H1 (cell line): Measurements from ENCODE around the gene MYH10. TPM values are rescaled to one million over a fixed set of nuclear protein-coding genes. Genes with fewer than 3 reads are reported as not detected.

Source experiments
- CTCF ChIA-PET: fragments of 300-600 bp; sonication (Branson Sonifier 250); formaldehyde crosslinking; loops from one replicate; lab custom pipeline; 2021; ENCODE audit not compliant: partially characterized antibody; lab: Charles Lee
- POLR2A ChIA-PET: fragments of 300-600 bp; sonication (Branson Sonifier 250); formaldehyde crosslinking; loops from one replicate; lab custom pipeline; 2021; ENCODE audit warnings: inconsistent platforms; ENCODE audit not compliant: partially characterized antibody; lab: Charles Lee
- DNase-seq, 2 experiments: peaks; one replicate each; pipeline versions ENCODE4 v3.0.0 to v3.0.0-alpha.2; 2010 to 2022; ENCODE audit warnings: low spot score in 2 of 2, low read depth in 1 of 2, mixed read lengths in 1 of 2
- FAIRE-seq: peaks from 2 replicates; lab custom pipeline; 2011; peaks lifted over from hg19 to GRCh38; lab: Jason Lieb, UNC
- H2AFZ ChIP-seq: 2 replicates; pipeline ENCODE4 v1.8.1; 2012; ENCODE audit warnings: low read length, inconsistent platforms
- H2AK5ac ChIP-seq: 2 replicates; pipeline ENCODE4 v1.6.1; 2013; ENCODE audit warnings: low read depth, low read length
- H2BK120ac ChIP-seq: replicated peaks from 2 replicates; pipeline ENCODE3; 2013; ENCODE audit warnings: low read depth, low read length, inconsistent platforms
- H2BK12ac ChIP-seq: 2 replicates; pipeline ENCODE4 v1.6.1; 2013; ENCODE audit warnings: low read depth, low read length
- H2BK15ac ChIP-seq: 2 replicates; pipeline ENCODE4 v1.6.1; 2013; ENCODE audit warnings: low read length
- H2BK20ac ChIP-seq: 2 replicates; pipeline ENCODE4 v1.6.1; 2013; ENCODE audit warnings: low read length
- H2BK5ac ChIP-seq: 2 replicates; pipeline ENCODE4 v1.6.1; 2013; ENCODE audit warnings: low read depth, low read length
- H3K14ac ChIP-seq: 2 replicates; pipeline ENCODE4 v1.6.1; 2013; ENCODE audit warnings: inconsistent platforms; ENCODE audit not compliant: insufficient read length
- H3K18ac ChIP-seq: 2 replicates; pipeline ENCODE4 v1.6.1; 2013; ENCODE audit warnings: low read length; ENCODE audit errors: extremely low read depth
- H3K23ac ChIP-seq: 2 replicates; pipeline ENCODE4 v1.6.1; 2013; ENCODE audit warnings: inconsistent platforms; ENCODE audit not compliant: insufficient read length
- H3K23me2 ChIP-seq: 2 replicates; pipeline ENCODE4 v1.6.1; 2013; ENCODE audit warnings: low read depth, low read length
- H3K27ac ChIP-seq: 2 replicates; pipeline ENCODE4 v1.6.1; 2011; ENCODE audit warnings: low read depth, low read length, inconsistent platforms
- H3K27me3 ChIP-seq, 4 experiments: replicated peaks in 1 of 4; 1 replicate in 1 of 4; 2 replicates in 3 of 4; pipeline versions ENCODE4 v1.6.1 to v1.8.1; 2011 to 2013; ENCODE audit warnings: low read length in 3 of 4, mild to moderate bottlenecking in 3 of 4, inconsistent platforms in 2 of 4, mixed read lengths in 2 of 4, moderate library complexity in 1 of 4; ENCODE audit not compliant: control insufficient read depth in 3 of 4, insufficient read depth in 3 of 4; ENCODE audit errors: extremely low read depth in 1 of 4
- H3K36me3 ChIP-seq, 4 experiments: 2 replicates each; pipeline versions ENCODE4 v1.6.1 to v1.8.1; 2011 to 2013; ENCODE audit warnings: mild to moderate bottlenecking in 4 of 4, low read length in 3 of 4, moderate library complexity in 2 of 4, control low read depth in 1 of 4, inconsistent platforms in 1 of 4; ENCODE audit not compliant: insufficient read depth in 4 of 4, control insufficient read depth in 2 of 4
- H3K4ac ChIP-seq: replicated peaks from 2 replicates; pipeline ENCODE3; 2013; ENCODE audit warnings: low read length, low read depth, mixed read lengths, inconsistent platforms; ENCODE audit not compliant: insufficient read length
- H3K4me1 ChIP-seq, 4 experiments: replicated peaks in 1 of 4; 1 replicate in 1 of 4; 2 replicates in 3 of 4; pipeline versions ENCODE4 v1.6.1 to v1.8.1; 2011 to 2013; ENCODE audit warnings: low read length in 3 of 4, inconsistent platforms in 2 of 4, mixed read lengths in 1 of 4; ENCODE audit not compliant: insufficient read depth in 4 of 4, control insufficient read depth in 3 of 4
- H3K4me2 ChIP-seq, 2 experiments: 2 replicates each; pipeline versions ENCODE4 v1.6.1 to v1.8.1; 2011 to 2013; ENCODE audit warnings: low read depth in 2 of 2, low read length in 2 of 2, control low read depth in 1 of 2, inconsistent platforms in 1 of 2, mild to moderate bottlenecking in 1 of 2; ENCODE audit not compliant: insufficient read depth in 1 of 2
- H3K4me3 ChIP-seq, 4 experiments: fragments of 200-600, 300-600 bp in 1 of 4; sonication (generic), shearing (Covaris generic), sonication (Bioruptor Twin) in 1 of 4; 2 replicates each; pipeline versions ENCODE4 v1.5.1 to v1.8.1; 2011 to 2016; ENCODE audit warnings: low read length in 4 of 4, low read depth in 3 of 4, control low read depth in 2 of 4, inconsistent platforms in 2 of 4, mild to moderate bottlenecking in 2 of 4, mixed read lengths in 1 of 4, moderate library complexity in 1 of 4; ENCODE audit not compliant: insufficient read depth in 2 of 4; ENCODE audit errors: extremely low read depth in 1 of 4
- H3K56ac ChIP-seq: replicated peaks from 2 replicates; pipeline ENCODE3; 2013; ENCODE audit warnings: low read depth, mild to moderate bottlenecking, mixed read lengths, low read length, inconsistent platforms; ENCODE audit not compliant: insufficient read length
- H3K79me1 ChIP-seq: 2 replicates; pipeline ENCODE4 v1.6.1; 2013; ENCODE audit warnings: low read depth, low read length, control low read depth
- H3K79me2 ChIP-seq, 2 experiments: 2 replicates each; pipeline versions ENCODE4 v1.6.1 to v1.8.1; 2012 to 2013; ENCODE audit warnings: low read length in 2 of 2, mild to moderate bottlenecking in 2 of 2, inconsistent platforms in 1 of 2; ENCODE audit not compliant: insufficient read depth in 2 of 2, control insufficient read depth in 1 of 2
- H3K9ac ChIP-seq, 4 experiments: replicated peaks in 1 of 4; 1 replicate in 1 of 4; 2 replicates in 3 of 4; pipeline versions ENCODE4 v1.6.1 to v1.8.1; 2011 to 2013; ENCODE audit warnings: low read depth in 3 of 4, low read length in 3 of 4, control low read depth in 2 of 4, mild to moderate bottlenecking in 2 of 4, moderate library complexity in 2 of 4, inconsistent platforms in 1 of 4; ENCODE audit errors: extremely low read depth in 1 of 4
- H3K9me3 ChIP-seq, 2 experiments: 2 replicates each; pipeline versions ENCODE4 v1.6.1 to v1.8.1; 2012 to 2013; ENCODE audit warnings: mild to moderate bottlenecking in 2 of 2, moderate library complexity in 2 of 2, control low read depth in 1 of 2, inconsistent platforms in 1 of 2, low read depth in 1 of 2, low read length in 1 of 2, mixed read lengths in 1 of 2; ENCODE audit not compliant: insufficient read depth in 2 of 2
- H4K20me1 ChIP-seq, 2 experiments: replicated peaks in 1 of 2; 2 replicates each; pipeline versions ENCODE3 to v1.8.1; 2011 to 2013; ENCODE audit warnings: inconsistent platforms in 2 of 2, low read length in 2 of 2, mild to moderate bottlenecking in 1 of 2; ENCODE audit not compliant: insufficient read depth in 2 of 2, control insufficient read depth in 1 of 2
- H4K5ac ChIP-seq: 2 replicates; pipeline ENCODE4 v1.6.1; 2013; ENCODE audit warnings: low read length, low read depth, mixed read lengths, inconsistent platforms; ENCODE audit not compliant: insufficient read length
- H4K8ac ChIP-seq: 2 replicates; pipeline ENCODE4 v1.8.0; 2013; ENCODE audit warnings: mild to moderate bottlenecking, moderate library complexity, low read length, inconsistent platforms; ENCODE audit not compliant: insufficient read depth; ENCODE audit errors: extremely low read depth
- H4K91ac ChIP-seq: replicated peaks from 2 replicates; pipeline ENCODE3; 2013; ENCODE audit warnings: low read length, mixed read lengths, inconsistent platforms; ENCODE audit not compliant: insufficient read length
- ASH2L ChIP-seq: fragments of 200-600, 300-600 bp; sonication (generic); IDR thresholded peaks from one replicate; pipeline ENCODE4 v1.7.1; 2017; ENCODE audit warnings: low read length
- CTBP2 ChIP-seq: IDR thresholded peaks from 2 replicates; pipeline ENCODE4 v1.7.0; 2011; ENCODE audit warnings: borderline replicate concordance, mild to moderate bottlenecking, moderate library complexity, mixed read lengths, low read length; ENCODE audit not compliant: insufficient read depth, insufficient read length
- EGR1 ChIP-seq: IDR thresholded peaks from 2 replicates; pipeline ENCODE4 v1.6.1; 2011; ENCODE audit warnings: low read depth, low read length, borderline replicate concordance
- MAFK ChIP-seq: IDR thresholded peaks from 2 replicates; pipeline ENCODE4 v1.6.1; 2012; ENCODE audit warnings: low read depth, mild to moderate bottlenecking, improper control_type of control experiment, low read length
- PHF8 ChIP-seq: fragments of 200-600 bp; sonication (generic); conservative IDR thresholded peaks from 2 replicates; pipeline ENCODE4 v1.7.1; 2012; ENCODE audit warnings: low read depth, mild to moderate bottlenecking, inconsistent platforms, low read length, moderate library complexity
- RXRA ChIP-seq: IDR thresholded peaks from 2 replicates; pipeline ENCODE4 v1.6.1; 2011; ENCODE audit warnings: low read depth, mild to moderate bottlenecking, low read length, moderate library complexity; ENCODE audit not compliant: insufficient read depth
- SIX5 ChIP-seq: IDR thresholded peaks from 2 replicates; pipeline ENCODE4 v1.6.1; 2011; ENCODE audit warnings: mild to moderate bottlenecking, low read depth, low read length
- TBP ChIP-seq: IDR thresholded peaks from 2 replicates; pipeline ENCODE4 v1.6.1; 2011; ENCODE audit warnings: low read depth, low read length, improper control_type of control experiment
- TCF12 ChIP-seq: IDR thresholded peaks from 2 replicates; pipeline ENCODE4 v1.6.1; 2011; ENCODE audit warnings: low read depth, mild to moderate bottlenecking, low read length
- WGBS, 2 experiments: shearing (Covaris generic) in 1 of 2; methylation state at CpG; one replicate each; pipeline versions ENCODE4 v1.1.6 to v1.1.7; 2013 to 2015; ENCODE audit warnings: low lambda C conversion rate in 2 of 2, mixed read lengths in 2 of 2, inconsistent platforms in 1 of 2, low coverage in 1 of 2, missing lambda C conversion rate in 1 of 2; ENCODE audit not compliant: insufficient replicate concordance in 2 of 2, insufficient coverage in 1 of 2, insufficient read length in 1 of 2; ENCODE audit errors: extremely low coverage in 1 of 2, missing lambda C conversion rate in 1 of 2; 5-methylcytosine and 5-hydroxymethylcytosine counted together
- polyA plus RNA-seq, 7 experiments: library from polyadenylated mRNA; depleted of rRNA in 3 of 7; stranded (reverse) in 5 of 7; unstranded in 2 of 7; fragments of >200 nt in 5 of 7; fragments of 200-250 nt in 2 of 7; gene quantifications; 1 replicate in 5 of 7; 2 replicates in 1 of 7; 4 replicates in 1 of 7; pipeline versions ENCODE4 v1.2.1 to v1.2.3, GENCODE V29; 2011 to 2013; ENCODE audit warnings: missing spikeins in 2 of 7, mixed read lengths in 2 of 7
- total RNA-seq: library from RNA; stranded (reverse); fragmentation: NEBNext Ultra II Directional; extraction: Animal tissue kit (Norgen Biotek cat#: 25700); gene quantifications from 2 replicates; pipeline ENCODE4 v1.2.1, GENCODE V29; 2021
- TF ChIP-seq, protein P1 (sequence below), 3 experiments: IDR thresholded peaks; 1 replicate in 2 of 3; 2 replicates in 1 of 3; pipeline versions ENCODE4 v1.5.1 to v1.6.1; 2011; ENCODE audit warnings: low read length in 3 of 3, mild to moderate bottlenecking in 3 of 3, inconsistent platforms in 2 of 3, low read depth in 1 of 3, moderate library complexity in 1 of 3; ENCODE audit not compliant: insufficient read depth in 1 of 3; ENCODE audit errors: control extremely low read depth in 1 of 3

MYH10 gene
- total and polyA plus RNA-seq, 2 of the 8 experiments (the other 6 are each of a cell fraction or from before 2014, with no cell fraction given), result 64.1 to 289 TPM

DNA sequence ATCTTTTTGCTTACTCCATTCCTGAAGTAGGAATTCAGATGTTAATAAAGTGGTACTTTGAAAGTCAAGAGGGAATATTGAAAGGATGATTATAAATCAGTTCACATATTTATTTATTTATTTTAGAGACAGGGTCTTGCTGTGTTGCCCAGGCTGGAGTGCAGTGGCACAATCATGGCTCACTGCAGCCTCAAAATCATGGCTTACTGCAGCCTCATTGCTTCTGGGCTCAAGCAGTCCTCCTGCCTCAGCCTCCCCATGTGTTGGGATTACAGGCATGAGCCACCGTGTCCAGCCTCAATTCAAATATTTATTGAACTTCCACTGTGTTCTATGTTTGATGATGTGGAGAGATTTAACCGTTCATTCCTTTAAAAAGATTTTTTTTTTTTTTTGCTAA, 188.2 kb downstream of the MYH10 start:
- Histone ChIP-seq H4K8ac (no peak overlapping the region), H3K4me2 (no peak overlapping the region), H2BK120ac (no peak overlapping the region), H3K4me3 (no peak overlapping the region), H3K27me3 (no peaks in the 10 kb centered on the region), H2BK20ac (no peak overlapping the region), H2AK5ac (no peak overlapping the region), H3K56ac (no peak overlapping the region), H3K9ac (no peak overlapping the region), H3K79me2 (peaks cover 0 to 44% of the 10 kb centered on the region in 2 experiments; a peak in 2 of 4 replicates), H4K91ac (no peak overlapping the region), H3K14ac (no peak overlapping the region), H4K20me1 (peaks cover 0 to 2% of the 10 kb centered on the region in 2 experiments), H3K23ac (no peak overlapping the region), H3K23me2 (no peaks in the 10 kb centered on the region), H3K18ac (no peak overlapping the region), H2BK15ac (no peak overlapping the region), H2BK5ac (no peak overlapping the region), H2AFZ (no peak overlapping the region), H3K4me1 (no peaks in the 10 kb centered on the region; a peak in 1 of 7 replicates), H3K79me1 (no peaks in the 10 kb centered on the region; the same call in 1 of the 2 replicates), H2BK12ac (no peak overlapping the region), H4K5ac (no peak overlapping the region), H3K9me3 (no peaks in the 10 kb centered on the region), H3K4ac (no peak overlapping the region), H3K36me3 (peaks cover 0 to 9% (median under 1%) of the 10 kb centered on the region in 4 experiments; a peak in 3 of 8 replicates), H3K27ac (no peak overlapping the region)
- TF ChIP-seq SIX5, result no peak
- TF ChIP-seq EGR1, result no peak
- no peak for TF ChIP-seq MAFK
- TF ChIP-seq CTBP2, result no peak
- TF ChIP-seq, protein P1, sequence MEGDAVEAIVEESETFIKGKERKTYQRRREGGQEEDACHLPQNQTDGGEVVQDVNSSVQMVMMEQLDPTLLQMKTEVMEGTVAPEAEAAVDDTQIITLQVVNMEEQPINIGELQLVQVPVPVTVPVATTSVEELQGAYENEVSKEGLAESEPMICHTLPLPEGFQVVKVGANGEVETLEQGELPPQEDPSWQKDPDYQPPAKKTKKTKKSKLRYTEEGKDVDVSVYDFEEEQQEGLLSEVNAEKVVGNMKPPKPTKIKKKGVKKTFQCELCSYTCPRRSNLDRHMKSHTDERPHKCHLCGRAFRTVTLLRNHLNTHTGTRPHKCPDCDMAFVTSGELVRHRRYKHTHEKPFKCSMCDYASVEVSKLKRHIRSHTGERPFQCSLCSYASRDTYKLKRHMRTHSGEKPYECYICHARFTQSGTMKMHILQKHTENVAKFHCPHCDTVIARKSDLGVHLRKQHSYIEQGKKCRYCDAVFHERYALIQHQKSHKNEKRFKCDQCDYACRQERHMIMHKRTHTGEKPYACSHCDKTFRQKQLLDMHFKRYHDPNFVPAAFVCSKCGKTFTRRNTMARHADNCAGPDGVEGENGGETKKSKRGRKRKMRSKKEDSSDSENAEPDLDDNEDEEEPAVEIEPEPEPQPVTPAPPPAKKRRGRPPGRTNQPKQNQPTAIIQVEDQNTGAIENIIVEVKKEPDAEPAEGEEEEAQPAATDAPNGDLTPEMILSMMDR (IDR thresholded peaks at IDR 0.05; ENCODE audit: control extremely low read depth in 1 of 3, insufficient read depth in 1 of 3, low read depth in 1 of 3, low read length in 3 of 3), result no peak
- TF ChIP-seq PHF8, result no peak
- no peak for TF ChIP-seq ASH2L
- no peak for TF ChIP-seq TBP
- TF ChIP-seq RXRA, result no peak
- no peak for TF ChIP-seq TCF12
- ChIA-PET POLR2A (no interaction called here), CTCF (no interaction called here)
- no peak for DNase-seq
- WGBS, 2 experiments, result 97% methylated on average over 2 of the region's 2 CpGs; no CpG with 5 or more reads in 1 of the 2 experiments
- FAIRE-seq, result no peak
